BE2C (cell line): ENCODE data around the gene ASAP2.

Source experiments
- DNase-seq: peaks from one replicate; pipeline ENCODE4 v3.0.0-alpha.2; 2020
- H3K27me3 ChIP-seq: fragments of 250-450 bp; sonication (Bioruptor Pico); 2 replicates; pipeline ENCODE4 v1.5.1; 2020; ENCODE audit warnings: mild to moderate bottlenecking
- H3K36me3 ChIP-seq: fragments of 250-450 bp; sonication (Bioruptor Pico); 2 replicates; pipeline ENCODE4 v1.5.1; 2020; ENCODE audit warnings: mild to moderate bottlenecking
- H3K4me1 ChIP-seq: fragments of 250-450 bp; sonication (Bioruptor Pico); 2 replicates; pipeline ENCODE4 v1.5.1; 2020
- H3K4me3 ChIP-seq: 2 replicates; pipeline ENCODE4 v1.5.1; 2011; ENCODE audit warnings: low read depth, low read length
- H3K9me3 ChIP-seq: fragments of 250-450 bp; sonication (Bioruptor Pico); 2 replicates; pipeline ENCODE4 v1.5.1; 2020
- TF ChIP-seq, protein P1 (sequence below): IDR thresholded peaks from 2 replicates; pipeline ENCODE4 v1.5.1; 2012; ENCODE audit warnings: mild to moderate bottlenecking, low read depth, low read length

ASAP2 gene

DNA sequence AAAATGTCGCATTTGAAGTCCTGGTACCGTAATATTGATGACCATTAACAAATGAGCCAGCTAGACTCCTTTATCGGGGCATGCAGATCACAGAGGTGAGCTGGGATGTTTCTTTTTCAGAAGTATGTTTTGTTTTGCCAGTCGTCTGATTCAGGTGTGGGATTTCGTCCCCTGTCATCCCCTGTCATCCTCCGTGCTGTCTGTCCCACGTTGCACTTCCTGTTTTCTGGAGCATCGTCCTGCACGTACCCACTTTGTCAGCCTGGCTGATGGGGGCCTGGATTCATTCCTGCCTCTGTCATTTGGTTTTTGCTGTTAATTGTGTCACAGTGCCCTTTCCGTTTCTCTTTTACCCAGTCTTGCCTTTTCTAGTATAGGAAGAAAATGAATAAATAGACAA, 72.8 kb downstream of the ASAP2 start:
- Histone ChIP-seq H3K4me3 (no peak overlapping the region), H3K27me3 (no peaks in the 10 kb centered on the region), H3K9me3 (no peaks in the 10 kb centered on the region), H3K4me1 (peaks cover 8% of the 10 kb centered on the region), H3K36me3 (no peaks in the 10 kb centered on the region)
- TF ChIP-seq, protein P1, sequence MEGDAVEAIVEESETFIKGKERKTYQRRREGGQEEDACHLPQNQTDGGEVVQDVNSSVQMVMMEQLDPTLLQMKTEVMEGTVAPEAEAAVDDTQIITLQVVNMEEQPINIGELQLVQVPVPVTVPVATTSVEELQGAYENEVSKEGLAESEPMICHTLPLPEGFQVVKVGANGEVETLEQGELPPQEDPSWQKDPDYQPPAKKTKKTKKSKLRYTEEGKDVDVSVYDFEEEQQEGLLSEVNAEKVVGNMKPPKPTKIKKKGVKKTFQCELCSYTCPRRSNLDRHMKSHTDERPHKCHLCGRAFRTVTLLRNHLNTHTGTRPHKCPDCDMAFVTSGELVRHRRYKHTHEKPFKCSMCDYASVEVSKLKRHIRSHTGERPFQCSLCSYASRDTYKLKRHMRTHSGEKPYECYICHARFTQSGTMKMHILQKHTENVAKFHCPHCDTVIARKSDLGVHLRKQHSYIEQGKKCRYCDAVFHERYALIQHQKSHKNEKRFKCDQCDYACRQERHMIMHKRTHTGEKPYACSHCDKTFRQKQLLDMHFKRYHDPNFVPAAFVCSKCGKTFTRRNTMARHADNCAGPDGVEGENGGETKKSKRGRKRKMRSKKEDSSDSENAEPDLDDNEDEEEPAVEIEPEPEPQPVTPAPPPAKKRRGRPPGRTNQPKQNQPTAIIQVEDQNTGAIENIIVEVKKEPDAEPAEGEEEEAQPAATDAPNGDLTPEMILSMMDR: no peak
- DNase-seq: no peak

DNA sequence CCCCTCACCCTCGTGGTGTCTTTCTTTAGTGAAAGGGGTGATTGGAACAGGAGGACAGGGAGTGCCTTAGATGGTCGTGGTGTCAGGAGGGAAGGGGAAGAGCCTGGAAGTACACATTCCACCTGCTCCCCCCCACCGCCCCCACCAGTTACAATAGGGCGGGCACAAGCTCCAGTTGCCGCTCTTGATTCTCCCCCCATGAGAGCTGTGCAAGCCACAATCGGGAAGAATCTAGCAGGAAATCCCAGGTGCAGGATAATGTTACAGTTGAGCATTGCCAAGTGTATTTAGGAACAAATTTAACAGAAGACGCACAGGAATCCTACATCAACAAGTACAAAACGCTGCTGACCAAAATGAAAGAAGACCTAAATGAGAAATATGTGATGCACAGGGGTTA, 73.6 kb downstream of the ASAP2 start:
- no peak for DNase-seq
- Histone ChIP-seq H3K9me3 (no peaks in the 10 kb centered on the region), H3K36me3 (no peaks in the 10 kb centered on the region), H3K4me3 (no peak overlapping the region), H3K4me1 (peaks cover 8% of the 10 kb centered on the region), H3K27me3 (no peaks in the 10 kb centered on the region)
- TF ChIP-seq, protein P1: no peak

DNA sequence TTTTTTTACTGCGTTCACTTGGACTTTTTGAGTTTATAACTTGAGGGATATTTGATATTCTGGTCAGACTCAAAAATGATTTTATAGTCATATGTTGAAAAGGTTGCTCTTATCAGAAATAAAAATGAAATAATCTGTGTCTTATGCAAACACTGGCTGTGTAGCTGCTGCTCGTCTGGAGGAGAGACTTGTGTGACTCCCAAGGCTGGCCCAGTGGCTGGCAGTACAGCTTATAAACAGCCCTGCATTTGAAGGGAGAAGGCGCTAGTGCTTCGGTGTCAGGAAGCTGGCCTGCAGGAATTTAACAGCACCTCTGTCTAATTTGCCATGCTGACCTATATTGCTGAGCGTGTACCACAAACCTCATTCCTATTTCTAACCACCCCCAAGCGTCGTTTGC, 74.5 kb downstream of the ASAP2 start:
- H3K9me3 ChIP-seq: no peaks in the 10 kb centered on the region
- H3K4me3 ChIP-seq: no peak overlapping the region
- H3K27me3 ChIP-seq: no peaks in the 10 kb centered on the region
- no peaks in the 10 kb centered on the region for H3K36me3 ChIP-seq
- peaks cover 8% of the 10 kb centered on the region for H3K4me1 ChIP-seq
- TF ChIP-seq, protein P1: no peak
- DNase-seq: no peak

DNA sequence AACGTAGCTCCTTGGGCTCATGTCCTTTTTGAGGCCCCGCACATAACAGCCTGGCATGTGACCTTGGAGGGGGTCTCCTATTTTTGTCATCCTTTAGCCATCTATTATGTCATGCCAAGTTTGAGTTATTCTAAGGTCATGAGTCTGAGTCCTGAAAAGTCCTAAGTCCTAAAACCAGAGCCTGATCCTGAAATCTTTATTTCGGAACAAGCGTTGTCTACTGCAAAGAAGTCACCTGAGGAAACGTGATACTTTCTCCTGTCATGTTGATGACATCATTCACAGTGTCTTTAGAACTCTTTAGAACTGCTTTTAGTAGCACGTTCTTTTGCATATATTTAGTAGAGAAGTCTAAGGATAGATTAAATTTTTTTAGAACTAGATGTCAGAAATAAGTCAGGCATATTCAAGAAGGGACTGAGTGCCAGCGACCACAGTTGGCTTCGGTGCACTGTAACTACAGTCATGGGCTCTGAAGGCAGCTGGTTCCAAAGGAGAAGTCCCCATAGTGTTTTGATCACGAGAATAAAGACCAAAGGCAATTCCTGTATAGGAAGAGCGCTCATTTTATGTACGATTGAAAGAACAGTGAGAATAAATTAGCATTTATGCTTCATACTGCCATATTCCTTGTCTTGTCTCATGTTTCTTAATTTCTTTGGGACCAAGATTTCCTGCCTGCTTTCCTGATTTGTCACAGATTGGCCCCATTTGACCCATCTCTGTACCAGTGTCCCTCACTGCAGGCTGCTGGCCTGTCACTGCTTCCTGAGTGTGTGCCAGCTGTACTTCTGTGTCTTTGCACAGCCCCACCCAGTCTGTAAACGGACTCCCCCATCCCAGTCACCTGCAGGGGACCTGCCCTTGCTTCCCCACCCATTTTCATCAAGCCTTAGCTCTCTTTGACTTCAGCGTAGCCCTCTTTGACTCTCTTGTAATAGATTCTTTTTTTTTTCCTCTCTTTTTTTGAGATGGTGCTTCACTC, 75.8 kb downstream of the ASAP2 start:
- no peak overlapping the region for H3K4me3 ChIP-seq
- no peak for DNase-seq
- no peaks in the 10 kb centered on the region for H3K4me1 ChIP-seq
- TF ChIP-seq, protein P1: no peak
- H3K27me3 ChIP-seq: no peaks in the 10 kb centered on the region
- H3K9me3 ChIP-seq: no peaks in the 10 kb centered on the region
- no peaks in the 10 kb centered on the region for H3K36me3 ChIP-seq

DNA sequence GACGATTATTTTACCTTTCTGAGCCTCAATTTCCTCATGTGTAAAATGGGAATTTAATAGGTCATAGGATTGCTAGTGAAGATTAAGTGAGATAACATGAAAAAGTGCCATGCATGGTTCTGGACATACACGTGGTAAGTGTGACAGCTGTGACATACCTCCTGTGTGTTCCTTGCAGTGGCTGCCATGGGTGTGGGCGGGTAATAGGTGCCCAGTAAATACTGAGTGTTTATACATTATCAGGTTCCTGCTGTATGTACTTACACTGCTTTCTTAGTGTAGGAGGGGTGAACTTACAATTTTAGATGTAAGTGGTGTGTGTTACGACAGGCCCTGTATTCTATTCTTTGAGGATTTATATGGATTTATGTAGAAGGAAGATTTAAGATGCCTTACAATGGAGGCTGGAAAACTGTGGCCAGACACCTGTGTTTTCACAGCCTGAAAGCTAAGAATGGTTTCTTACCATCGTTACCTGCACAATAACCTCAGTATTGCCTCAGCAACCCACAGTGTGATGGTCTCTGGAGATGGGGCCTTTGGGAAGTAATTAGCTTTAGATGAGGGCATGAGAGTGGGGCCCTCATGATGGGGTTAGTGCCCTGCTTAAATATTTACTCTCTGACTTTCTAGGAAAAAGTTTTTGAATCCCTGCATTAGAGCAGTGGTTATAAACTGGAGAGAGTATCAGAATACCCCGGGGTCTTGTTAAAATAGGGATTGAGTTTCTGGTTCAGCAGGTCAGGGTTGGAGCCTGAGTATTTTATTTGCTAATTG, 78.1 kb downstream of the ASAP2 start:
- no peak for DNase-seq
- TF ChIP-seq, protein P1: no peak
- no peaks in the 10 kb centered on the region for H3K36me3 ChIP-seq
- no peaks in the 10 kb centered on the region for H3K27me3 ChIP-seq
- H3K4me3 ChIP-seq: no peak overlapping the region
- H3K4me1 ChIP-seq: no peaks in the 10 kb centered on the region
- no peaks in the 10 kb centered on the region for H3K9me3 ChIP-seq
